Fibroblast of skin of right quadriceps (primary cell): ENCODE measurements around the gene ZNF446.
"Not testable (repeated sequence)": the region's sequence is repeated elsewhere in the genome, so short reads cannot be mapped to it uniquely, and the experiment has no call there.

Experiments used
- DNase-seq: peaks from one replicate; pipeline ENCODE4 v3.0.0-alpha.2; 2013

ZNF446 gene

GRCh38 chr19:58475714-58476497, at the start of gene ZNF446:
ZNF446 (plus strand) TSS chr19:58476352; CDS start chr19:58477219, 867 bp downstream.
- DNase-seq = peak; percentile 96

GRCh38 chr19:58428617-58429016, 47.5 kb upstream of the ZNF446 start:
- no peak for DNase-seq

- DNase-seq = no peak
These were observed 46.4 kb upstream of the ZNF446 start for GRCh38 chr19:58429745-58430144.

- peak; percentile 16 for DNase-seq
These were observed 41.9 kb upstream of the ZNF446 start for GRCh38 chr19:58434217-58434616.

- peak; percentile 100 for DNase-seq
These were observed 36.3 kb upstream of the ZNF446 start, which contains the start of gene ZNF132 for GRCh38 chr19:58439576-58440554. ZNF132 (minus strand) TSS chr19:58440153; CDS start chr19:58439821, 332 bp downstream.

GRCh38 chr19:58440556-58440955, 35.6 kb upstream of the ZNF446 start:
- no peak for DNase-seq

GRCh38 chr19:58442986-58443385, 33.2 kb upstream of the ZNF446 start:
- DNase-seq = not testable (repeated sequence)

GRCh38 chr19:58448860-58449259, 27.3 kb upstream of the ZNF446 start:
- not testable (repeated sequence) for DNase-seq

- not testable (repeated sequence) for DNase-seq
These were observed 26.2 kb upstream of the ZNF446 start for GRCh38 chr19:58449980-58450379.

- no peak for DNase-seq
These were observed 25.2 kb upstream of the ZNF446 start for GRCh38 chr19:58450856-58451357.

- DNase-seq = peak; percentile 93
These were observed 24.6 kb upstream of the ZNF446 start, which contains the start of gene ZNF324B for GRCh38 chr19:58451358-58452101. ZNF324B (plus strand) TSS chr19:58451622; CDS start chr19:58453702, 2,080 bp downstream.

- no peak for DNase-seq
These were observed 22.4 kb upstream of the ZNF446 start for GRCh38 chr19:58453743-58454142.

- no peak for DNase-seq
These were observed 20.8 kb upstream of the ZNF446 start for GRCh38 chr19:58455306-58455705.

GRCh38 chr19:58456111-58456510, 20.0 kb upstream of the ZNF446 start:
- DNase-seq = no peak

GRCh38 chr19:58460039-58460438, 16.1 kb upstream of the ZNF446 start:
- DNase-seq = no peak

GRCh38 chr19:58466089-58466759, 9.9 kb upstream of the ZNF446 start:
- no peak for DNase-seq

GRCh38 chr19:58466760-58467589, 9.2 kb upstream of the ZNF446 start, which contains the start of gene ZNF324:
ZNF324 (plus strand) TSS chr19:58467080; CDS start chr19:58469186, 2,106 bp downstream.
- peak; percentile 94 for DNase-seq

GRCh38 chr19:58468216-58468839, 7.8 kb upstream of the ZNF446 start:
- no peak for DNase-seq

GRCh38 chr19:58469241-58470013, 6.7 kb upstream of the ZNF446 start:
- DNase-seq = no peak
